ENCODE measurements around the gene RPL34. TPM values are rescaled to one million over a fixed set of nuclear protein-coding genes. Genes with fewer than 3 reads are reported as not detected.

Gene RPL34
- total RNA-seq, 6 experiments from 2014 or later = 834 to 1,041 (median 909) TPM

- 0 out of 2 replicates have a peak, but pooled peaks cover 11% of the 10 kb centered on the region for H3K4me1 Mint-ChIP-seq (ENCODE audit: low read depth)
- no peaks in the 10 kb centered on the region for H3K36me3 Mint-ChIP-seq (ENCODE audit: low read depth)
- no peak overlapping the region for H3K27ac Mint-ChIP-seq
- DNase-seq = no peak
- H3K4me3 Mint-ChIP-seq = no peak overlapping the region
- TF ChIP-seq CTCF (IDR thresholded peaks at IDR 0.05) = no peak
- no peaks in the 10 kb centered on the region for H3K27me3 Mint-ChIP-seq (ENCODE audit: insufficient read depth)
- H3K9me3 Mint-ChIP-seq = no peaks in the 10 kb centered on the region
These were observed 19.3 kb upstream of the RPL34 start for GRCh38 chr4:108601106-108601505.

- H3K27me3 Mint-ChIP-seq (ENCODE audit: insufficient read depth) = no peaks in the 10 kb centered on the region
- H3K4me3 Mint-ChIP-seq = no peak overlapping the region
- H3K4me1 Mint-ChIP-seq (ENCODE audit: low read depth) = 0 out of 2 replicates have a peak, but pooled peaks cover 8% of the 10 kb centered on the region
- H3K9me3 Mint-ChIP-seq = no peaks in the 10 kb centered on the region
- H3K36me3 Mint-ChIP-seq (ENCODE audit: low read depth) = no peaks in the 10 kb centered on the region
- TF ChIP-seq CTCF (IDR thresholded peaks at IDR 0.05) = no peak
- H3K27ac Mint-ChIP-seq = no peak overlapping the region
- no peak for DNase-seq
These were observed 18.8 kb upstream of the RPL34 start for GRCh38 chr4:108601532-108601931.

- Mint-ChIP-seq H3K27ac (no peak overlapping the region), H3K36me3 (ENCODE audit: low read depth) (no peaks in the 10 kb centered on the region), H3K4me1 (ENCODE audit: low read depth) (0 out of 2 replicates have a peak, but pooled peaks cover 6% of the 10 kb centered on the region), H3K4me3 (no peak overlapping the region), H3K9me3 (no peaks in the 10 kb centered on the region), H3K27me3 (ENCODE audit: insufficient read depth) (no peaks in the 10 kb centered on the region)
- TF ChIP-seq CTCF (IDR thresholded peaks at IDR 0.05) = no peak
- DNase-seq = no peak
These were observed 18.2 kb upstream of the RPL34 start for GRCh38 chr4:108602163-108602562.

GRCh38 chr4:108607079-108607815 is 13.1 kb upstream of the RPL34 start:
- Mint-ChIP-seq H3K4me1 (ENCODE audit: low read depth) (peaks cover 13% of the 10 kb centered on the region), H3K9me3 (no peaks in the 10 kb centered on the region), H3K4me3 (no peak overlapping the region), H3K36me3 (ENCODE audit: low read depth) (no peaks in the 10 kb centered on the region), H3K27ac (no peak overlapping the region), H3K27me3 (ENCODE audit: insufficient read depth) (no peaks in the 10 kb centered on the region)
- DNase-seq = no peak
- no peak for TF ChIP-seq CTCF (IDR thresholded peaks at IDR 0.05)

GRCh38 chr4:108611365-108611764 is 9.0 kb upstream of the RPL34 start:
- H3K27ac Mint-ChIP-seq = no peak overlapping the region
- H3K4me3 Mint-ChIP-seq = peak overlapping the region; percentile 82

More at GRCh38 chr4:108611365-108611764, 9.0 kb upstream of the RPL34 start:
- no peaks in the 10 kb centered on the region; the same call in 1 of the 2 replicates for H3K27me3 Mint-ChIP-seq (ENCODE audit: insufficient read depth)
- peaks cover 13% of the 10 kb centered on the region for H3K4me1 Mint-ChIP-seq (ENCODE audit: low read depth)
- peak; percentile 50 for TF ChIP-seq CTCF (IDR thresholded peaks at IDR 0.05)
- H3K9me3 Mint-ChIP-seq = peaks cover 11% of the 10 kb centered on the region
- no peak for DNase-seq
- peaks cover 5% of the 10 kb centered on the region for H3K36me3 Mint-ChIP-seq (ENCODE audit: low read depth)

Measured in HFFc6 (cell line).